Activated naive CD4-positive, alpha-beta T cell treated with anti-CD3 and anti-CD28 coated beads, Interleukin-2, amount 50 U/mL, for 24 hours (primary cell): ENCODE measurements around the gene POR.

Experiments used
- H3K27ac Mint-ChIP-seq: one replicate; pipeline ENCODE4 v1.8.0; 2021; ENCODE audit warnings: mild to moderate bottlenecking, mixed read lengths
- H3K27me3 Mint-ChIP-seq: one replicate; pipeline ENCODE4 v1.8.0; 2021; ENCODE audit warnings: mixed read lengths
- H3K36me3 Mint-ChIP-seq: one replicate; pipeline ENCODE4 v1.8.0; 2021; ENCODE audit warnings: mixed read lengths
- H3K4me1 Mint-ChIP-seq: one replicate; pipeline ENCODE4 v1.8.0; 2021; ENCODE audit warnings: mixed read lengths
- H3K4me3 Mint-ChIP-seq: one replicate; pipeline ENCODE4 v1.8.0; 2021; ENCODE audit warnings: mild to moderate bottlenecking, mixed read lengths
- H3K9me3 Mint-ChIP-seq: one replicate; pipeline ENCODE4 v1.8.0; 2021; ENCODE audit warnings: mixed read lengths

POR gene

GRCh38 chr7:75922966-75923603 is 8.1 kb downstream of the POR start:
- H3K4me1 Mint-ChIP-seq, result peaks cover 39% of the 10 kb centered on the region
- H3K27ac Mint-ChIP-seq, result no peak overlapping the region
- H3K27me3 Mint-ChIP-seq, result no peaks in the 10 kb centered on the region
- H3K9me3 Mint-ChIP-seq, result no peaks in the 10 kb centered on the region
- H3K4me3 Mint-ChIP-seq, result no peak overlapping the region
- H3K36me3 Mint-ChIP-seq, result peaks cover 7% of the 10 kb centered on the region

GRCh38 chr7:75924256-75924655 is 9.3 kb downstream of the POR start:
- no peaks in the 10 kb centered on the region for H3K27me3 Mint-ChIP-seq
- peaks cover 36% of the 10 kb centered on the region for H3K4me1 Mint-ChIP-seq
- no peak overlapping the region for H3K4me3 Mint-ChIP-seq
- peaks cover 6% of the 10 kb centered on the region for H3K36me3 Mint-ChIP-seq
- H3K27ac Mint-ChIP-seq, result no peak overlapping the region
- no peaks in the 10 kb centered on the region for H3K9me3 Mint-ChIP-seq

GRCh38 chr7:75924889-75925288 is 9.9 kb downstream of the POR start:
- no peak overlapping the region for H3K27ac Mint-ChIP-seq
- peaks cover 35% of the 10 kb centered on the region for H3K4me1 Mint-ChIP-seq
- H3K9me3 Mint-ChIP-seq, result no peaks in the 10 kb centered on the region
- no peaks in the 10 kb centered on the region for H3K27me3 Mint-ChIP-seq
- H3K4me3 Mint-ChIP-seq, result no peak overlapping the region
- H3K36me3 Mint-ChIP-seq, result peaks cover 6% of the 10 kb centered on the region

GRCh38 chr7:75925717-75926435 is 10.9 kb downstream of the POR start:
- Mint-ChIP-seq H3K36me3 (peaks cover 6% of the 10 kb centered on the region), H3K27ac (peak overlapping the region; percentile 55), H3K9me3 (no peaks in the 10 kb centered on the region), H3K4me3 (no peak overlapping the region), H3K4me1 (peaks cover 27% of the 10 kb centered on the region), H3K27me3 (no peaks in the 10 kb centered on the region)

- Mint-ChIP-seq H3K36me3 (peaks cover 5% of the 10 kb centered on the region), H3K9me3 (no peaks in the 10 kb centered on the region), H3K27me3 (no peaks in the 10 kb centered on the region), H3K27ac (peak overlapping the region; percentile 76), H3K4me3 (peak overlapping the region; percentile 51), H3K4me1 (peaks cover 22% of the 10 kb centered on the region)
Observed at GRCh38 chr7:75928568-75928914, 13.6 kb downstream of the POR start.

GRCh38 chr7:75931680-75932079 is 16.7 kb downstream of the POR start:
- Mint-ChIP-seq H3K4me3 (no peak overlapping the region), H3K27ac (no peak overlapping the region), H3K9me3 (no peaks in the 10 kb centered on the region), H3K27me3 (no peaks in the 10 kb centered on the region), H3K4me1 (peaks cover 18% of the 10 kb centered on the region), H3K36me3 (peaks cover 10% of the 10 kb centered on the region)

- H3K36me3 Mint-ChIP-seq, result peaks cover 10% of the 10 kb centered on the region
- H3K4me1 Mint-ChIP-seq, result peaks cover 9% of the 10 kb centered on the region
- no peak overlapping the region for H3K27ac Mint-ChIP-seq
- H3K4me3 Mint-ChIP-seq, result no peak overlapping the region
- H3K27me3 Mint-ChIP-seq, result no peaks in the 10 kb centered on the region
- no peaks in the 10 kb centered on the region for H3K9me3 Mint-ChIP-seq
Observed at GRCh38 chr7:75937958-75938786, 23.2 kb downstream of the POR start.

- no peak overlapping the region for H3K4me3 Mint-ChIP-seq
- no peaks in the 10 kb centered on the region for H3K27me3 Mint-ChIP-seq
- no peak overlapping the region for H3K27ac Mint-ChIP-seq
- no peaks in the 10 kb centered on the region for H3K9me3 Mint-ChIP-seq
- peaks cover 9% of the 10 kb centered on the region for H3K4me1 Mint-ChIP-seq
- H3K36me3 Mint-ChIP-seq, result peaks cover 7% of the 10 kb centered on the region
Observed at GRCh38 chr7:75938921-75939320, 24.0 kb downstream of the POR start.

GRCh38 chr7:75943864-75944263 is 28.9 kb downstream of the POR start:
- H3K9me3 Mint-ChIP-seq, result no peaks in the 10 kb centered on the region
- H3K36me3 Mint-ChIP-seq, result peaks cover 2% of the 10 kb centered on the region
- no peak overlapping the region for H3K27ac Mint-ChIP-seq
- H3K4me3 Mint-ChIP-seq, result no peak overlapping the region
- H3K4me1 Mint-ChIP-seq, result peaks cover 15% of the 10 kb centered on the region
- no peaks in the 10 kb centered on the region for H3K27me3 Mint-ChIP-seq

- H3K4me1 Mint-ChIP-seq, result peaks cover 14% of the 10 kb centered on the region
- H3K27me3 Mint-ChIP-seq, result no peaks in the 10 kb centered on the region
- no peak overlapping the region for H3K27ac Mint-ChIP-seq
- no peaks in the 10 kb centered on the region for H3K36me3 Mint-ChIP-seq
- no peaks in the 10 kb centered on the region for H3K9me3 Mint-ChIP-seq
- H3K4me3 Mint-ChIP-seq, result no peak overlapping the region
Observed at GRCh38 chr7:75944507-75944906, 29.6 kb downstream of the POR start.

GRCh38 chr7:75945297-75946168 is 30.6 kb downstream of the POR start:
- peaks cover 14% of the 10 kb centered on the region for H3K4me1 Mint-ChIP-seq
- no peak overlapping the region for H3K27ac Mint-ChIP-seq
- no peak overlapping the region for H3K4me3 Mint-ChIP-seq
- H3K36me3 Mint-ChIP-seq, result no peaks in the 10 kb centered on the region
- no peaks in the 10 kb centered on the region for H3K9me3 Mint-ChIP-seq
- no peaks in the 10 kb centered on the region for H3K27me3 Mint-ChIP-seq

- Mint-ChIP-seq H3K27me3 (no peaks in the 10 kb centered on the region), H3K4me3 (no peak overlapping the region), H3K9me3 (no peaks in the 10 kb centered on the region), H3K36me3 (no peaks in the 10 kb centered on the region), H3K27ac (no peak overlapping the region), H3K4me1 (peaks cover 14% of the 10 kb centered on the region)
Observed at GRCh38 chr7:75946207-75946855, 31.4 kb downstream of the POR start.

GRCh38 chr7:75948179-75948578 is 33.2 kb downstream of the POR start:
- Mint-ChIP-seq H3K9me3 (no peaks in the 10 kb centered on the region), H3K27ac (no peak overlapping the region), H3K4me3 (no peak overlapping the region), H3K36me3 (no peaks in the 10 kb centered on the region), H3K27me3 (no peaks in the 10 kb centered on the region), H3K4me1 (peaks cover 14% of the 10 kb centered on the region)

- Mint-ChIP-seq H3K4me3 (no peak overlapping the region), H3K9me3 (no peaks in the 10 kb centered on the region), H3K27me3 (no peaks in the 10 kb centered on the region), H3K27ac (no peak overlapping the region), H3K4me1 (peaks cover 9% of the 10 kb centered on the region), H3K36me3 (peaks cover 4% of the 10 kb centered on the region)
Observed at GRCh38 chr7:75950111-75950681, 35.2 kb downstream of the POR start.

- Mint-ChIP-seq H3K27ac (no peak overlapping the region), H3K9me3 (no peaks in the 10 kb centered on the region), H3K4me1 (peaks cover 9% of the 10 kb centered on the region), H3K36me3 (peaks cover 6% of the 10 kb centered on the region), H3K27me3 (no peaks in the 10 kb centered on the region), H3K4me3 (no peak overlapping the region)
Observed at GRCh38 chr7:75951506-75951905, 36.6 kb downstream of the POR start.
